Measurements from ENCODE around the gene MAN1C1. TPM values are rescaled to one million over a fixed set of nuclear protein-coding genes. Genes with fewer than 3 reads are reported as not detected.

Gene MAN1C1
- total and polyA plus RNA-seq, 2 donors (not counting 3 experiments of a cell fraction or from before 2014, with no cell fraction given), result 1.5 to 4.0 TPM

- dilution Hi-C loops (cut with MboI; ENCODE audit: extremely low pct_ligation_motif_present, low sequenced_read_pairs) (no loop called here), intact Hi-C loops (cut with micrococcal nuclease) (no loop called here)
- no peak overlapping the region for H3K4me3 ChIP-seq (replicated peaks in 1 of 3; ENCODE audit: insufficient read depth in 1 of 3, low read depth in 1 of 3, low read length in 3 of 3)
- H3K9me3 ChIP-seq (replicated peaks; ENCODE audit: control insufficient read depth, insufficient read depth, low read length), result no peaks in the 10 kb centered on the region
- H3K4me1 ChIP-seq (ENCODE audit: control insufficient read depth, extremely low read depth, insufficient read depth, low read length), result peaks cover 1% of the 10 kb centered on the region
- DNase-seq (ENCODE audit: low read depth, low spot score) (no peak), FAIRE-seq (no peak)
- H4K20me1 ChIP-seq (replicated peaks; ENCODE audit: control insufficient read depth, extremely low read depth, insufficient read depth, low read length), result no peaks in the 10 kb centered on the region
- no peak overlapping the region for H3K4me2 ChIP-seq (ENCODE audit: insufficient read depth, low read length)
- H3K9ac ChIP-seq (replicated peaks; ENCODE audit: extremely low read depth, insufficient read depth, low read length), result no peak overlapping the region
- no peaks in the 10 kb centered on the region for H3K79me2 ChIP-seq (ENCODE audit: control insufficient read depth, insufficient read depth, low read length)
- ChIA-PET CTCF (interaction anchor here (0.7 kb wide), 1 partner anchor 68 kb away, joined by 3 read pairs; the partner anchor contains the start of gene LDLRAP1), POLR2A (no interaction called here)
- no peaks in the 10 kb centered on the region for H3K9me1 ChIP-seq (replicated peaks; ENCODE audit: control insufficient read depth, extremely low read depth, insufficient read depth, low read length)
- no peak overlapping the region for H3K27ac ChIP-seq (ENCODE audit: insufficient read depth, low read depth, low read length)
- no peaks in the 10 kb centered on the region for H3K36me3 ChIP-seq (ENCODE audit: control insufficient read depth in 2 of 2, extremely low read depth in 1 of 2, insufficient read depth in 2 of 2, low read length in 2 of 2)
- no peak overlapping the region for H2AFZ ChIP-seq (ENCODE audit: low read depth, low read length)
- no TSS peak for BruUV-seq (replicated peaks)
- TF ChIP-seq POLR2AphosphoS5 (IDR thresholded peaks at IDR 0.05; ENCODE audit: insufficient read depth, low read depth, low read length) (no peak), MYC (IDR thresholded peaks at IDR 0.05; ENCODE audit: low read depth, low read length) (no peak), JUN (IDR thresholded peaks at IDR 0.05; ENCODE audit: borderline replicate concordance, insufficient read depth, insufficient read length, low read depth) (no peak), POLR2A (IDR thresholded peaks at IDR 0.05; ENCODE audit: low read depth, low read length) (no peak)
- peaks cover 36 to 40% of the 10 kb centered on the region in 2 experiments for H3K27me3 ChIP-seq (ENCODE audit: control insufficient read depth in 2 of 2, insufficient read depth in 2 of 2, low read length in 2 of 2)
Observed at GRCh38 chr1:25611843-25612242, 4.7 kb upstream of the MAN1C1 start.

- intact Hi-C loops (cut with micrococcal nuclease), result no loop called here
- ChIA-PET POLR2A (no interaction called here), CTCF (interaction anchor here (0.7 kb wide), 1 partner anchor 30 kb away, joined by 3 read pairs; no protein-coding TSS in a partner anchor)
- no peak overlapping the region for H3K4me3 ChIP-seq (replicated peaks in 1 of 3; ENCODE audit: insufficient read depth in 1 of 3, low read depth in 1 of 3, low read length in 3 of 3)
- H3K4me2 ChIP-seq (ENCODE audit: insufficient read depth, low read length), result no peak overlapping the region
- H3K27me3 ChIP-seq (ENCODE audit: control insufficient read depth in 2 of 2, insufficient read depth in 2 of 2, low read length in 2 of 2), result peaks cover 36 to 40% of the 10 kb centered on the region in 2 experiments
- dilution Hi-C loops (cut with MboI; ENCODE audit: extremely low pct_ligation_motif_present, low sequenced_read_pairs), result no loop called here
- DNase-seq (ENCODE audit: low read depth, low spot score), result no peak
- no peaks in the 10 kb centered on the region for H4K20me1 ChIP-seq (replicated peaks; ENCODE audit: control insufficient read depth, extremely low read depth, insufficient read depth, low read length)
- no peak overlapping the region for H2AFZ ChIP-seq (ENCODE audit: low read depth, low read length)
- H3K9me3 ChIP-seq (replicated peaks; ENCODE audit: control insufficient read depth, insufficient read depth, low read length), result no peaks in the 10 kb centered on the region
- no peak for TF ChIP-seq GATA2 (IDR thresholded peaks at IDR 0.05; ENCODE audit: insufficient read depth, insufficient read length, low read depth, low read length)
- TF ChIP-seq EZH2 (IDR thresholded peaks at IDR 0.05; ENCODE audit: borderline replicate concordance, low read depth, low read length, severe bottlenecking), result no peak
- no peak for TF ChIP-seq MAX (IDR thresholded peaks at IDR 0.05; ENCODE audit: insufficient read depth, insufficient read length)
- TF ChIP-seq CTCF (IDR thresholded peaks at IDR 0.05; ENCODE audit: extremely low read depth in 1 of 2, insufficient read depth in 1 of 2, low read depth in 1 of 2, low read length in 2 of 2), result no peak
- no peak for TF ChIP-seq MYC (IDR thresholded peaks at IDR 0.05; ENCODE audit: low read depth, low read length)
- TF ChIP-seq FOS (IDR thresholded peaks at IDR 0.05; ENCODE audit: borderline replicate concordance, insufficient read depth, low read length), result no peak
- TF ChIP-seq POLR2AphosphoS5 (IDR thresholded peaks at IDR 0.05; ENCODE audit: insufficient read depth, low read depth, low read length), result no peak
- TF ChIP-seq JUN (IDR thresholded peaks at IDR 0.05; ENCODE audit: borderline replicate concordance, insufficient read depth, insufficient read length, low read depth), result no peak
- TF ChIP-seq POLR2A (IDR thresholded peaks at IDR 0.05; ENCODE audit: low read depth, low read length), result no peak
- no TSS peak for BruUV-seq (replicated peaks)
- H3K27ac ChIP-seq (ENCODE audit: insufficient read depth, low read depth, low read length), result no peak overlapping the region
- no peaks in the 10 kb centered on the region for H3K36me3 ChIP-seq (ENCODE audit: control insufficient read depth in 2 of 2, extremely low read depth in 1 of 2, insufficient read depth in 2 of 2, low read length in 2 of 2)
- no peaks in the 10 kb centered on the region for H3K9me1 ChIP-seq (replicated peaks; ENCODE audit: control insufficient read depth, extremely low read depth, insufficient read depth, low read length)
- FAIRE-seq, result no peak
- peaks cover 4% of the 10 kb centered on the region for H3K4me1 ChIP-seq (ENCODE audit: control insufficient read depth, extremely low read depth, insufficient read depth, low read length)
- H3K9ac ChIP-seq (replicated peaks; ENCODE audit: extremely low read depth, insufficient read depth, low read length), result no peak overlapping the region
- H3K79me2 ChIP-seq (ENCODE audit: control insufficient read depth, insufficient read depth, low read length), result no peaks in the 10 kb centered on the region
Observed at GRCh38 chr1:25612421-25612820, 4.2 kb upstream of the MAN1C1 start.

All from endothelial cell of umbilical vein (primary cell).